Measurements from ENCODE around the gene CCR6. TPM values are rescaled to one million over a fixed set of nuclear protein-coding genes. Genes with fewer than 3 reads are reported as not detected.

Gene CCR6
- total RNA-seq, 3 donors from 2014 or later = 0.73 TPM; not detected in 2

GRCh38 chr6:167120583-167120903, 2.4 kb upstream of the CCR6 start:
- H3K27me3 ChIP-seq = no peaks in the 10 kb centered on the region
- DNase-seq (ENCODE audit: low spot score in 2 of 2) = no peak
- H3K9me3 ChIP-seq = no peaks in the 10 kb centered on the region
- no peaks in the 10 kb centered on the region for H3K36me3 ChIP-seq
- no peak overlapping the region for H3K4me3 ChIP-seq
- no peaks in the 10 kb centered on the region for H3K4me1 ChIP-seq
- TF ChIP-seq CTCF (IDR thresholded peaks at IDR 0.05) (no peak), POLR2AphosphoS5 (IDR thresholded peaks at IDR 0.05) (no peak), POLR2A (IDR thresholded peaks at IDR 0.05) (no peak)
- H3K27ac ChIP-seq = no peak overlapping the region
- intact Hi-C loops (cut with DNase I; ENCODE audit: low total_unique reads) = no loop called here

DNA sequence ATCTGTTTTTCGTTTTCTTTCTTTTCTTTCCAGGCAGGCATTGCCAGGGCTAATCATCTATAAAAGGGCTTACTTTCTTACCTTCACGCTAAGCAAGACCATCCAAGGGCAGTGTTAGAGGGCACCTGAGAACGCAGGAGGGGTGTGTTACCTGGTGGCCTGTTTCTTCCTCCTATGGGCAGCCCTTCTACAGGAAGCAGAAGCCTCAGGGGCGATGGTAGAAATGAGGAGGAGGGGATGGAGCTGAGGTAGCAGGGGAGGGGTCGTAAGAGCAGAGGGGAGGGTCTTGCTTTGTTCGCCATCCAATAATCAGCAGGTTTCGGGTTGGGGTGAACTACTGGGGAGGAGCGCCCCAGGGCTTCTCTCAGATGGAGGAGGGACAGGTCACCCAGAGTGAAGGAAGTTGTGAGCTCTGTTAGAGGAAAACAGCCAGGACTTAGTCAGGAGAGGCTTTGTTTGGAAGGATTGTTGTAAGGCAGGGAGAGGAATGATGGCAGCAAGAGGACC, 1.5 kb upstream of the CCR6 start:
- H3K4me1 ChIP-seq = no peaks in the 10 kb centered on the region
- no peak overlapping the region for H3K4me3 ChIP-seq
- no peak for DNase-seq (ENCODE audit: low spot score in 2 of 2)
- H3K27me3 ChIP-seq = no peaks in the 10 kb centered on the region
- TF ChIP-seq CTCF (IDR thresholded peaks at IDR 0.05) = no peak
- TF ChIP-seq POLR2A (IDR thresholded peaks at IDR 0.05) = no peak
- TF ChIP-seq POLR2AphosphoS5 (IDR thresholded peaks at IDR 0.05) = no peak
- H3K36me3 ChIP-seq = no peaks in the 10 kb centered on the region
- H3K27ac ChIP-seq = no peak overlapping the region
- no peaks in the 10 kb centered on the region for H3K9me3 ChIP-seq
- intact Hi-C loops (cut with DNase I; ENCODE audit: low total_unique reads) = no loop called here

GRCh38 chr6:167122041-167122826, 662 bp upstream of the CCR6 start:
- Histone ChIP-seq H3K9me3 (no peaks in the 10 kb centered on the region), H3K36me3 (no peaks in the 10 kb centered on the region), H3K4me1 (no peaks in the 10 kb centered on the region), H3K27ac (no peak overlapping the region), H3K4me3 (no peak overlapping the region), H3K27me3 (no peaks in the 10 kb centered on the region)
- no peak for TF ChIP-seq CTCF (IDR thresholded peaks at IDR 0.05)
- no peak for TF ChIP-seq POLR2AphosphoS5 (IDR thresholded peaks at IDR 0.05)
- TF ChIP-seq POLR2A (IDR thresholded peaks at IDR 0.05) = no peak
- DNase-seq (ENCODE audit: low spot score in 2 of 2) = no peak
- intact Hi-C loops (cut with DNase I; ENCODE audit: low total_unique reads) = loop anchor here (2.0 kb wide), 1 partner anchor 125 kb away; no protein-coding TSS in a partner anchor

- H3K9me3 ChIP-seq = no peaks in the 10 kb centered on the region
- no peak overlapping the region for H3K27ac ChIP-seq
- no peaks in the 10 kb centered on the region for H3K27me3 ChIP-seq
- no peaks in the 10 kb centered on the region for H3K4me1 ChIP-seq
- no peaks in the 10 kb centered on the region for H3K36me3 ChIP-seq
- DNase-seq (ENCODE audit: low spot score in 2 of 2) = no peak
- TF ChIP-seq CTCF (IDR thresholded peaks at IDR 0.05) (no peak), POLR2A (IDR thresholded peaks at IDR 0.05) (no peak), POLR2AphosphoS5 (IDR thresholded peaks at IDR 0.05) (no peak)
- no peak overlapping the region for H3K4me3 ChIP-seq
- intact Hi-C loops (cut with DNase I; ENCODE audit: low total_unique reads) = no loop called here
Measured at GRCh38 chr6:167124753-167125152, 1.9 kb downstream of the CCR6 start.

- Histone ChIP-seq H3K9me3 (no peaks in the 10 kb centered on the region), H3K27me3 (no peaks in the 10 kb centered on the region), H3K36me3 (no peaks in the 10 kb centered on the region), H3K4me3 (no peak overlapping the region), H3K27ac (no peak overlapping the region), H3K4me1 (no peaks in the 10 kb centered on the region)
- TF ChIP-seq POLR2A (IDR thresholded peaks at IDR 0.05) (no peak), POLR2AphosphoS5 (IDR thresholded peaks at IDR 0.05) (no peak), CTCF (IDR thresholded peaks at IDR 0.05) (no peak)
- intact Hi-C loops (cut with DNase I; ENCODE audit: low total_unique reads) = no loop called here
- DNase-seq (ENCODE audit: low spot score in 2 of 2) = no peak
Measured at GRCh38 chr6:167125410-167125809, 2.5 kb downstream of the CCR6 start.

Data from breast epithelium (tissue), 4 donors.